HEK293T (cell line): ENCODE data around the gene RNF180.

Source experiments
- BHLHE40 ChIP-seq: fragments of 450-650 bp; IDR thresholded peaks from 2 replicates; pipeline ENCODE4 v1.6.1; 2016; ENCODE audit warnings: mild to moderate bottlenecking, moderate library complexity, borderline replicate concordance
- CTBP1 ChIP-seq: fragments of 450-650 bp; IDR thresholded peaks from 2 replicates; pipeline ENCODE4 v1.6.1; 2016; ENCODE audit warnings: borderline replicate concordance
- ELF4 ChIP-seq: fragments of 450-650 bp; IDR thresholded peaks from 2 replicates; pipeline ENCODE4 v1.6.1; 2017; ENCODE audit warnings: antibody characterized with exemption
- FOXA1 ChIP-seq: fragments of 450-650 bp; IDR thresholded peaks from 2 replicates; pipeline ENCODE4 v1.6.1; 2016; ENCODE audit warnings: mild to moderate bottlenecking
- FOXM1 ChIP-seq: fragments of 450-650 bp; IDR thresholded peaks from 2 replicates; pipeline ENCODE4 v1.6.1; 2017; ENCODE audit warnings: mild to moderate bottlenecking, borderline replicate concordance
- LEF1 ChIP-seq: fragments of 450-650 bp; IDR thresholded peaks from 2 replicates; pipeline ENCODE4 v1.6.1; 2017; ENCODE audit warnings: mild to moderate bottlenecking, borderline replicate concordance
- NFRKB ChIP-seq: fragments of 450-650 bp; IDR thresholded peaks from 2 replicates; pipeline ENCODE4 v1.6.1; 2016; ENCODE audit warnings: mild to moderate bottlenecking, moderate library complexity
- PKNOX1 ChIP-seq: fragments of 450-650 bp; IDR thresholded peaks from 2 replicates; pipeline ENCODE4 v1.6.1; 2016
- TARDBP ChIP-seq: fragments of 450-650 bp; IDR thresholded peaks from 2 replicates; pipeline ENCODE4 v1.6.1; 2016

DNA sequence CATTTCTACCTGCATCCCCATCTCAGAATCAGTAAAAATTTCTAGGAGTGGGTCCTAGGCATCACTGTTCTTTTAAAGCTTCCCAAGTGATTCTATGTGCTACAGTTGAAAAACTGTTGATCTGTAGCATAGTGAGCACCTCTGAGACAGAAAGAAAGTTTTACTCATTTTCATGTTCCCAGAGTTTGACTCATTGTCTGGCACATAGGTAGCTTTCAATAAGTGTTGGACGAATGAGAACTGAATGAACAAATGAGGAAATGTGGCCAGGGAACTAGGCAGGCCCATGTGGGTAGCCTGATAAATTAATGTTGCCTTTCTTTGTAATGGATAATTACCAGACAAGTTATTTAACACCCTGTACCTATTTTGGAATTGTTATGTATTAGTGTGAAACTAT, 33.8 kb downstream of the RNF180 start:
- no peak for TF ChIP-seq NFRKB
- TF ChIP-seq BHLHE40: no peak
- TF ChIP-seq CTBP1: no peak
- TF ChIP-seq FOXA1: no peak
- TF ChIP-seq TARDBP: no peak
- TF ChIP-seq ELF4: no peak
- TF ChIP-seq PKNOX1: no peak
- no peak for TF ChIP-seq LEF1
- no peak for TF ChIP-seq FOXM1
